Transverse colon (tissue), 4 donors: ENCODE data around the gene YPEL2. TPM values are rescaled to one million over a fixed set of nuclear protein-coding genes. Genes with fewer than 3 reads are reported as not detected.

Source experiments
- DNase-seq: peaks from one replicate; pipeline ENCODE4 v3.0.0-alpha.2; 2019
- H3K27ac ChIP-seq, 4 donors: fragments of 200-600 bp; sonication (generic); 2 replicates each; pipeline ENCODE4 v1.5.1; 2016 to 2018; ENCODE audit warnings: inconsistent platforms in 4 of 4
- H3K27me3 ChIP-seq: fragments of 200-600 bp; sonication (generic); 2 replicates; pipeline ENCODE4 v1.5.1; 2017; ENCODE audit warnings: inconsistent platforms
- H3K36me3 ChIP-seq, 4 donors: fragments of 200-600 bp; sonication (generic); 2 replicates each; pipeline ENCODE4 v1.5.1; 2017 to 2019; ENCODE audit warnings: inconsistent platforms in 4 of 4
- H3K4me1 ChIP-seq, 4 donors: fragments of 200-600 bp; sonication (generic); 2 replicates each; pipeline ENCODE4 v1.5.1; 2017 to 2020; ENCODE audit warnings: inconsistent platforms in 4 of 4
- H3K4me3 ChIP-seq, 4 donors: fragments of 200-600 bp; sonication (generic); 1 replicate in 1 of 4; 2 replicates in 3 of 4; pipeline versions ENCODE4 v1.5.1 to v1.6.1; 2017 to 2019; ENCODE audit warnings: inconsistent platforms in 4 of 4
- H3K9me3 ChIP-seq, 2 donors: fragments of 200-600 bp; sonication (generic); 2 replicates each; pipeline ENCODE4 v1.5.1; 2017 to 2019; ENCODE audit warnings: inconsistent platforms in 2 of 2
- CTCF ChIP-seq, 5 experiments: fragments of 200-600 bp in 3 of 5; fragments of 450-650 bp in 2 of 5; sonication (generic) in 3 of 5; IDR thresholded peaks; 1 replicate in 2 of 5; 2 replicates in 3 of 5; pipeline ENCODE4 v1.5.1; 2016 to 2017; ENCODE audit warnings: antibody characterized with exemption in 5 of 5, inconsistent platforms in 3 of 5, mild to moderate bottlenecking in 2 of 5, moderate library complexity in 1 of 5
- EP300 ChIP-seq: sonication (generic); formaldehyde crosslinking; IDR thresholded peaks from one replicate; pipeline ENCODE4 v1.6.1; 2017; ENCODE audit warnings: antibody characterized with exemption, low read depth
- POLR2A ChIP-seq: fragments of 450-650 bp; IDR thresholded peaks from one replicate; pipeline ENCODE4 v1.6.1; 2016; ENCODE audit warnings: antibody characterized with exemption, mild to moderate bottlenecking, moderate library complexity
- POLR2AphosphoS5 ChIP-seq, 3 donors: sonication (generic); formaldehyde crosslinking; IDR thresholded peaks; one replicate each; pipeline ENCODE4 v1.6.1; 2016; ENCODE audit warnings: antibody characterized with exemption in 3 of 3
- WGBS, 2 donors: methylation state at CpG; one replicate each; pipeline ENCODE4 v1.1.5; 2018; ENCODE audit warnings: low coverage in 1 of 2; 5-methylcytosine and 5-hydroxymethylcytosine counted together
- in situ Hi-C, 4 donors: fragments of 200-750 bp; cut with MboI; loops; one replicate each; pipeline versions ENCODE4 v1.15.0 to v1.15.1; 2017; ENCODE audit warnings: low sequenced_read_pairs in 3 of 4, low pct_ligation_motif_present in 1 of 4, low pct_unique_long_range_greater_than_20kb in 1 of 4
- intact Hi-C: fragments of 100-400 bp; cut with DNase I; formaldehyde crosslinking; loops from one replicate; pipeline ENCODE4 v1.15.1; 2023; ENCODE audit warnings: low total_unique reads
- total RNA-seq, 4 donors: library from RNA; depleted of rRNA; stranded (reverse); fragments of >200 nt; gene quantifications; one replicate each; pipeline ENCODE4 v1.1.0, GENCODE V29; 2016

Gene YPEL2
- total RNA-seq, 4 donors from 2014 or later = 24.7 to 45.0 (median 32.8) TPM

- Histone ChIP-seq H3K27me3 (no peaks in the 10 kb centered on the region), H3K4me3 (no peak overlapping the region), H3K36me3 (no peaks in the 10 kb centered on the region), H3K9me3 (no peaks in the 10 kb centered on the region), H3K27ac (no peak overlapping the region), H3K4me1 (peaks cover 0 to 4% (median 0%) of the 10 kb centered on the region in 4 donors)
- in situ Hi-C loops (no loop called here), intact Hi-C loops (no loop called here)
- no peak for DNase-seq
- no peak for TF ChIP-seq POLR2A
- no peak for TF ChIP-seq EP300
- TF ChIP-seq POLR2AphosphoS5 (IDR thresholded peaks at IDR 0.05) = no peak
- no peak for TF ChIP-seq CTCF (IDR thresholded peaks at IDR 0.05)
- 90 to 96% methylated on average over 5 to 12 of the region's 12 CpGs for WGBS, 2 donors
These were observed 86.0 kb downstream of the YPEL2 start for GRCh38 chr17:59417452-59417851.

GRCh38 chr17:59418732-59419166, 87.3 kb downstream of the YPEL2 start:
- Histone ChIP-seq H3K4me3 (no peak overlapping the region), H3K36me3 (no peaks in the 10 kb centered on the region), H3K27me3 (no peaks in the 10 kb centered on the region), H3K27ac (no peak overlapping the region), H3K4me1 (peaks cover 0 to 9% (median 0%) of the 10 kb centered on the region in 4 donors), H3K9me3 (no peaks in the 10 kb centered on the region)
- 27 to 60% methylated on average over 4 of the region's 4 CpGs for WGBS, 2 donors
- in situ Hi-C loops = no loop called here
- TF ChIP-seq POLR2AphosphoS5 (IDR thresholded peaks at IDR 0.05) (no peak), CTCF (IDR thresholded peaks at IDR 0.05) (no peak), EP300 (no peak), POLR2A (no peak)
- intact Hi-C loops = no loop called here
- DNase-seq = no peak

- H3K36me3 ChIP-seq = no peaks in the 10 kb centered on the region
- intact Hi-C loops = no loop called here
- in situ Hi-C loops = no loop called here
- H3K27me3 ChIP-seq = no peaks in the 10 kb centered on the region
- no peak overlapping the region for H3K27ac ChIP-seq
- WGBS, 2 donors = 20 to 70% methylated on average over 1 to 3 of the region's 3 CpGs
- H3K4me3 ChIP-seq = no peak overlapping the region
- DNase-seq = no peak
- H3K4me1 ChIP-seq = peaks cover 4 to 14% (median 9%) of the 10 kb centered on the region in 4 donors
- TF ChIP-seq CTCF (IDR thresholded peaks at IDR 0.05) (no peak), EP300 (no peak), POLR2A (no peak), POLR2AphosphoS5 (IDR thresholded peaks at IDR 0.05) (no peak)
- H3K9me3 ChIP-seq = no peaks in the 10 kb centered on the region
These were observed 89.4 kb downstream of the YPEL2 start for GRCh38 chr17:59420901-59421300.

GRCh38 chr17:59421722-59422121, 90.3 kb downstream of the YPEL2 start:
- in situ Hi-C loops = no loop called here
- Histone ChIP-seq H3K27ac (no peak overlapping the region), H3K4me3 (no peak overlapping the region), H3K36me3 (no peaks in the 10 kb centered on the region), H3K4me1 (peaks cover 8 to 22% (median 12%) of the 10 kb centered on the region in 4 donors), H3K27me3 (no peaks in the 10 kb centered on the region), H3K9me3 (no peaks in the 10 kb centered on the region)
- no peak for TF ChIP-seq CTCF (IDR thresholded peaks at IDR 0.05)
- no peak for TF ChIP-seq EP300
- no peak for TF ChIP-seq POLR2A
- no peak for TF ChIP-seq POLR2AphosphoS5 (IDR thresholded peaks at IDR 0.05)
- intact Hi-C loops = no loop called here
- 66 to 78% methylated on average over 2 to 6 of the region's 6 CpGs for WGBS, 2 donors
- no peak for DNase-seq
